NCI-H146 (cell line): Measurements from ENCODE around the gene BCL2A1.
"Not testable (repeated sequence)": the region's sequence is repeated elsewhere in the genome, so short reads cannot be mapped to it uniquely, and the experiment has no call there.

Source experiments
- DNase-seq: peaks from one replicate; lab custom pipeline; 2025; lab: John Stamatoyannopoulos, UW

BCL2A1 gene

DNA sequence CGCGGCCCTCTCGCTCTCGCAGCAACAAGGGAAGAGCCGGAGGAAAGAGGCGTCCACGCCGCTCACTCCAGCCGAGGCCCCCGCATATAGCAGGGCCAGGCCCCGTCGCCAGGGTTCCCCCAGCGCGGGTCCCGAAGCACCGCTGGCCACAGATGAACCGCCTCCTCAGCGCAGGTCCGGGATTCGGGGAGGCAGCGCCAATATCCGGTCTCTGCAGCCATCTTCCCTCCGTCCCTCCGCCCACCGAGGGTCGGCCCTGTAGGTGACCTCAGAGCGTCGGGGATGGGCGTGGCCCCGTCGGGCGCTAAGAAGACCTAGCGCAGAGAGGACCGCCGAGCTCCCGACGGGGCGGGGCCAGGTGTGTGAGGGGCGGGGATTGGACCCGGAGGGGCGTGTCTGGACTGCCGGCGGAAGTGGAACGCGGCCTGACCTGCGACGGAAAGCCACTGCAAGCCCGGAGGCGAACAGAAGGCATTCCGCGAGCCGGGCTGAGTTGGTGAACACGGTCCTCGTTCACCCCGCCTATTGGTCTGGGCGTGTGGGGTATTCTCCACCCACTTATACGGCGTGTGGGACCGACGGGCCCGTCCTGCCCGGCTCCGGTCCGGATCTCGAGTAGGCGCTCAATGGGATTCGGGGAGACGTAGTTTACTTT lies 47.4 kb downstream of the BCL2A1 start:
- DNase-seq, result peak; percentile 97

GRCh38 chr15:79923079-79923514 lies 47.9 kb downstream of the BCL2A1 start:
- DNase-seq, result peak; percentile 76

DNA sequence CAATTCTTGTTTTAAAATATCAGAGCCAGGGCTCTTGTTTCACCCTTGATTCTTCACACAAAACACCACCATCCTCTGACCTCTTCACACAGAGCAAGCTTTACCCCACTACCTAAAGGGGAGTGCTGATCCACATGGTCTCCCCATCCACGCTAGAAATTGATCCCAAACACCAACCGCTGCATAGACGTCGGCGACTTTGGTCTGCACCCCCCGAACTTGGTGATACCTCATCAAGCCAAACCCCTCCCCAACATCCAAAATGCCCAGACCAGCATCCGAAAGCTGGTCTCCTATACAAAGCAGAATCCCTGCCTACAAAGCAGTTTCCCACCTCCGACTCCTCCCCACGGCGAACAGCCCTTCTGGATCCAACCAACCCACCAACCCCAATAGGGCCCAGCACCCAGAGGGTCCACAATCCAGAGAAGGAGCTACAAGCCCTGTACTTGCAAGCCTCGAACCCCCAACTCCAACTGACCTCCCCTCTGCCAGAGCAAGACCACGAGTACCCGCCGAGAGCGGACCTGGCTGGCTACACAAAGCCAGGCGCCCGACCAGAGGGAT lies 48.4 kb downstream of the BCL2A1 start:
- no peak for DNase-seq

GRCh38 chr15:79919749-79920511 lies 51.1 kb downstream of the BCL2A1 start:
- no peak for DNase-seq

DNA sequence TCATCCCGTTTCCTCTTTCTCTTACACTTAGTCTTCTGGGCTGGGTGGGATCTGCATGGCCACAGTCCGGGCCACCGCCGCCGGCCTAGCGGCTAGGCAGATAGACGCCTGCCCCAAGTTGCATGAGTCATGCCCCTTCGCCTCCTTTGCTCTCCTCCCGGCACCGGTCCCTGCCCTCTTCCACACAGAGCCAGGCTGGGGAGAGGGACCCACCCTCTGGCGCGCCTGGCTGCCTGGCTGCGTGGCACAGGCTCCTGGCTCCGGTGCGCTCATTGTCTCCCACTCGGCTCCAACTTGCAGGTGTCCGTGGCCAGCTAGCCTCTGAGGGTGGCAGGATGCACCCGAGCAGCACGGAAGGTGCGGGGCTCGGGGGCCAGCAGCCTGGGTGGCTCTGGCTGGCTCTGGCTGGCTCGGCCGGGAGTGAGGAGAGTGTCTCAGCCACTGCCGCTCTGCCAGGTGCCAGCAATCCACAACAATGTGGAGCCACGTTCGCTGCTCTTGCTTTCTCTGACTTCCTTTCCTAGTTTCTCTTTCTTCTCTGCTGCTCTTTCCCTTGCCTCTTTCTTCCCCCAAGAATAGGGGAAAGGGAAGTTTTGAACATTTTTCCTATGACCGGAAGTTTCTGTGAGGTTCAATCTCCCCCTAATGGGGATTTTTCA lies 51.8 kb downstream of the BCL2A1 start:
- no peak for DNase-seq

DNA sequence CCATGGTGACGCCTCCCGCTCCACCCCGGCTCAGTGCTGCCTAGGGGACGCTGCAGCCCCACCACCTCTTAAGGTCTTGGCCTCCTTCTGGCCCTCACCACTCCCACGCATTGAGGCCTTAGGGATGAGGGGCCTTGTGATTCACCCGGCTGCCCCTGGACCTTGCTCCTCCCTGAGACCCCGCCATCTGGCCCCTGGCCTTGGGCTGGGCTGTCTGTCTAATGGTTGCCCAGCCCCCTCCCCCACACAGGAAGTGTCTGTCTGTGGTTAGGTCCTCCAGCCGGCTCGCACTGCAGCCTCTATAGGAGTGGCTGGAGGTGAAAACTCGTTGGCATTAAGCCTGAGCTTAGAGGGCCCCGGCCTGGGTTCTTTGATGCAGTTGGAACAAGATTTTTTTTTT lies 52.7 kb downstream of the BCL2A1 start:
- no peak for DNase-seq

GRCh38 chr15:79916502-79917132 lies 54.4 kb downstream of the BCL2A1 start:
- DNase-seq, result no peak

GRCh38 chr15:79915776-79916501 lies 55.1 kb downstream of the BCL2A1 start:
- not testable (repeated sequence) for DNase-seq

- no peak for DNase-seq
Measured at GRCh38 chr15:79914728-79915127, 56.3 kb downstream of the BCL2A1 start.
